Midbrain (tissue), 1 donor: ENCODE measurements around the gene BRF1.

Experiments used
- DNase-seq: peaks from one replicate; lab custom pipeline; 2025; lab: John Stamatoyannopoulos, UW

The BRF1 gene

GRCh38 chr14:105209091-105209490 lies 91.7 kb downstream of the BRF1 start:
- DNase-seq = no peak

GRCh38 chr14:105208738-105209075 lies 92.1 kb downstream of the BRF1 start:
- DNase-seq = no peak

GRCh38 chr14:105207996-105208737 lies 92.6 kb downstream of the BRF1 start:
- no peak for DNase-seq

GRCh38 chr14:105207460-105207901 lies 93.3 kb downstream of the BRF1 start:
- DNase-seq = no peak

GRCh38 chr14:105206873-105207272 lies 93.9 kb downstream of the BRF1 start:
- no peak for DNase-seq

- no peak for DNase-seq
Observed at GRCh38 chr14:105205673-105206208, 95.1 kb downstream of the BRF1 start.

- DNase-seq = no peak
Observed at GRCh38 chr14:105204931-105205672, 95.7 kb downstream of the BRF1 start.

- peak; percentile 82 for DNase-seq
Observed at GRCh38 chr14:105204206-105204930, 96.4 kb downstream of the BRF1 start.

- no peak for DNase-seq
Observed at GRCh38 chr14:105203701-105204100, 97.1 kb downstream of the BRF1 start.

- peak; percentile 61 for DNase-seq
Observed at GRCh38 chr14:105203057-105203531, 97.7 kb downstream of the BRF1 start.

GRCh38 chr14:105201925-105202513 lies 98.8 kb downstream of the BRF1 start:
- DNase-seq = no peak

GRCh38 chr14:105201156-105201924 lies 99.5 kb downstream of the BRF1 start:
- DNase-seq = no peak

GRCh38 chr14:105200641-105201040 lies 100.2 kb downstream of the BRF1 start:
- no peak for DNase-seq

GRCh38 chr14:105200074-105200473 lies 100.7 kb downstream of the BRF1 start:
- DNase-seq = no peak

GRCh38 chr14:105199093-105199492 lies 101.7 kb downstream of the BRF1 start:
- no peak for DNase-seq

- DNase-seq = no peak
Observed at GRCh38 chr14:105198588-105198987, 102.2 kb downstream of the BRF1 start.

GRCh38 chr14:105197211-105197641 lies 103.6 kb downstream of the BRF1 start:
- no peak for DNase-seq

- no peak for DNase-seq
Observed at GRCh38 chr14:105196265-105196960, 104.4 kb downstream of the BRF1 start.

- DNase-seq = no peak
Observed at GRCh38 chr14:105195522-105196264, 105.1 kb downstream of the BRF1 start.

- no peak for DNase-seq
Observed at GRCh38 chr14:105195051-105195450, 105.8 kb downstream of the BRF1 start.
